ENCODE measurements around the gene EDDM3A. TPM values are rescaled to one million over a fixed set of nuclear protein-coding genes. Genes with fewer than 3 reads are reported as not detected.

EDDM3A gene
- not detected in 2 replicates for total RNA-seq
- long read RNA-seq: 0 reads

GRCh38 chr14:20745571-20746358, at the start of gene EDDM3A:
Gene EDDM3A (plus strand): TSS chr14:20745887. CDS start chr14:20747581, 1,694 bp downstream.
- Mint-ChIP-seq H3K4me1 (ENCODE audit: unreplicated experiment) (no peaks in the 10 kb centered on the region), H3K9me3 (ENCODE audit: unreplicated experiment) (peaks cover 3% of the 10 kb centered on the region), H3K36me3 (ENCODE audit: unreplicated experiment) (no peaks in the 10 kb centered on the region), H3K27me3 (ENCODE audit: unreplicated experiment) (no peaks in the 10 kb centered on the region), H3K4me3 (ENCODE audit: unreplicated experiment) (no peak within 1 kb of the TSS), H3K27ac (ENCODE audit: unreplicated experiment) (no peak within 1 kb of the TSS)
- DNase-seq (ENCODE audit: extremely low spot score, unreplicated experiment): no peak
- no peak for TF ChIP-seq CTCF (IDR thresholded peaks at IDR 0.05)

GRCh38 chr14:20696764-20697163, 48.9 kb upstream of the EDDM3A start:
- Mint-ChIP-seq H3K36me3 (ENCODE audit: unreplicated experiment) (peaks cover 10% of the 10 kb centered on the region), H3K27me3 (ENCODE audit: unreplicated experiment) (no peaks in the 10 kb centered on the region)

GRCh38 chr14:20697273-20698017, 48.2 kb upstream of the EDDM3A start:
- peak; percentile 78 for TF ChIP-seq CTCF (IDR thresholded peaks at IDR 0.05)
- peaks cover 10% of the 10 kb centered on the region for H3K36me3 Mint-ChIP-seq (ENCODE audit: unreplicated experiment)
- no peaks in the 10 kb centered on the region for H3K4me1 Mint-ChIP-seq (ENCODE audit: unreplicated experiment)
- no peak for DNase-seq (ENCODE audit: extremely low spot score, unreplicated experiment)
- no peaks in the 10 kb centered on the region for H3K27me3 Mint-ChIP-seq (ENCODE audit: unreplicated experiment)
- no peaks in the 10 kb centered on the region for H3K9me3 Mint-ChIP-seq (ENCODE audit: unreplicated experiment)
- H3K4me3 Mint-ChIP-seq (ENCODE audit: unreplicated experiment): no peak overlapping the region
- no peak overlapping the region for H3K27ac Mint-ChIP-seq (ENCODE audit: unreplicated experiment)

More at GRCh38 chr14:20696764-20697163, 48.9 kb upstream of the EDDM3A start:
- no peak overlapping the region for H3K4me3 Mint-ChIP-seq (ENCODE audit: unreplicated experiment)
- no peaks in the 10 kb centered on the region for H3K9me3 Mint-ChIP-seq (ENCODE audit: unreplicated experiment)
- TF ChIP-seq CTCF (IDR thresholded peaks at IDR 0.05): no peak
- DNase-seq (ENCODE audit: extremely low spot score, unreplicated experiment): no peak
- H3K27ac Mint-ChIP-seq (ENCODE audit: unreplicated experiment): no peak overlapping the region
- H3K4me1 Mint-ChIP-seq (ENCODE audit: unreplicated experiment): no peaks in the 10 kb centered on the region

- Mint-ChIP-seq H3K36me3 (ENCODE audit: unreplicated experiment) (peaks cover 10% of the 10 kb centered on the region), H3K9me3 (ENCODE audit: unreplicated experiment) (no peaks in the 10 kb centered on the region), H3K4me1 (ENCODE audit: unreplicated experiment) (no peaks in the 10 kb centered on the region), H3K27ac (ENCODE audit: unreplicated experiment) (no peak overlapping the region), H3K27me3 (ENCODE audit: unreplicated experiment) (no peaks in the 10 kb centered on the region), H3K4me3 (ENCODE audit: unreplicated experiment) (no peak overlapping the region)
- no peak for TF ChIP-seq CTCF (IDR thresholded peaks at IDR 0.05)
- no peak for DNase-seq (ENCODE audit: extremely low spot score, unreplicated experiment)
Observed at GRCh38 chr14:20698018-20698329, 47.7 kb upstream of the EDDM3A start.

GRCh38 chr14:20698934-20699333, 46.8 kb upstream of the EDDM3A start:
- Mint-ChIP-seq H3K36me3 (ENCODE audit: unreplicated experiment) (peaks cover 8% of the 10 kb centered on the region), H3K27ac (ENCODE audit: unreplicated experiment) (no peak overlapping the region), H3K4me1 (ENCODE audit: unreplicated experiment) (no peaks in the 10 kb centered on the region), H3K4me3 (ENCODE audit: unreplicated experiment) (no peak overlapping the region), H3K9me3 (ENCODE audit: unreplicated experiment) (no peaks in the 10 kb centered on the region), H3K27me3 (ENCODE audit: unreplicated experiment) (no peaks in the 10 kb centered on the region)
- DNase-seq (ENCODE audit: extremely low spot score, unreplicated experiment): no peak
- no peak for TF ChIP-seq CTCF (IDR thresholded peaks at IDR 0.05)
